HG02981 (cell line): ENCODE measurements around the gene CD14.
"Not testable (repeated sequence)": the region's sequence is repeated elsewhere in the genome, so short reads cannot be mapped to it uniquely, and the experiment has no call there.

Source experiments
- ATAC-seq: cut with Tn5 transposase; IDR thresholded peaks from one replicate; pipeline ENCODE4 v1.9.1; 2021; ENCODE audit warnings: mild to moderate bottlenecking, moderate library complexity; ENCODE audit not compliant: unreplicated experiment

CD14 gene

GRCh38 chr5:140635291-140636257 is 2.6 kb upstream of the CD14 start:
- no peak for ATAC-seq

GRCh38 chr5:140634103-140634502 is 1.1 kb upstream of the CD14 start:
- ATAC-seq, result no peak

- ATAC-seq, result no peak
These were observed 526 bp upstream of the CD14 start for GRCh38 chr5:140633501-140633900.

GRCh38 chr5:140632366-140633020 is 482 bp downstream of the CD14 start:
- peak; percentile 39 for ATAC-seq

- ATAC-seq, result peak; percentile 25
These were observed 1.1 kb downstream of the CD14 start for GRCh38 chr5:140631831-140632365.

GRCh38 chr5:140631036-140631417 is 1.9 kb downstream of the CD14 start:
- no peak for ATAC-seq

- no peak for ATAC-seq
These were observed 2.5 kb downstream of the CD14 start for GRCh38 chr5:140630292-140631035.

GRCh38 chr5:140628711-140629110 is 4.3 kb downstream of the CD14 start:
- ATAC-seq, result no peak

- ATAC-seq, result no peak
These were observed 5.0 kb downstream of the CD14 start for GRCh38 chr5:140627972-140628371.

- not testable (repeated sequence) for ATAC-seq
These were observed 8.1 kb downstream of the CD14 start for GRCh38 chr5:140624886-140625285.

GRCh38 chr5:140623061-140623460 is 9.9 kb downstream of the CD14 start:
- ATAC-seq, result not testable (repeated sequence)

- ATAC-seq, result no peak
These were observed 10.7 kb downstream of the CD14 start for GRCh38 chr5:140622301-140622700.

GRCh38 chr5:140611020-140611521 is 21.9 kb downstream of the CD14 start:
- no peak for ATAC-seq

GRCh38 chr5:140609126-140609525 is 23.8 kb downstream of the CD14 start:
- no peak for ATAC-seq

GRCh38 chr5:140608722-140609121 is 24.3 kb downstream of the CD14 start:
- no peak for ATAC-seq

GRCh38 chr5:140607031-140607430 is 25.9 kb downstream of the CD14 start:
- no peak for ATAC-seq

GRCh38 chr5:140605879-140606278 is 27.1 kb downstream of the CD14 start:
- ATAC-seq, result no peak

GRCh38 chr5:140603734-140604133 is 29.2 kb downstream of the CD14 start:
- no peak for ATAC-seq

GRCh38 chr5:140603446-140603698 is 29.6 kb downstream of the CD14 start:
- ATAC-seq, result not testable (repeated sequence)

GRCh38 chr5:140602147-140602546 is 30.8 kb downstream of the CD14 start:
- no peak for ATAC-seq

- ATAC-seq, result no peak
These were observed 32.9 kb downstream of the CD14 start for GRCh38 chr5:140600096-140600495.
